Smooth muscle cell of the brain vasculature (primary cell): ENCODE results near the gene PAK4.
"Not testable (repeated sequence)": the region's sequence is repeated elsewhere in the genome, so short reads cannot be mapped to it uniquely, and the experiment has no call there.

Source experiments
- DNase-seq: peaks from one replicate; pipeline ENCODE4 v3.0.0-alpha.2; 2012; ENCODE audit warnings: low read depth, low spot score

Gene PAK4

GRCh38 chr19:39125554-39126311 lies at the start of gene PAK4:
Gene PAK4 (plus strand): TSS chr19:39125786. CDS start chr19:39169554, 43,768 bp downstream.
- peak; percentile 93 for DNase-seq

GRCh38 chr19:39077323-39077722 lies 48.3 kb upstream of the PAK4 start:
- DNase-seq, result no peak

GRCh38 chr19:39078436-39079200 lies 47.0 kb upstream of the PAK4 start:
- DNase-seq, result peak; percentile 32

- DNase-seq, result no peak
Measured at GRCh38 chr19:39080431-39080830, 45.2 kb upstream of the PAK4 start.

GRCh38 chr19:39082167-39082566 lies 43.4 kb upstream of the PAK4 start:
- DNase-seq, result no peak

- no peak for DNase-seq
Measured at GRCh38 chr19:39082745-39083598, 42.6 kb upstream of the PAK4 start.

GRCh38 chr19:39083599-39083982 lies 42.0 kb upstream of the PAK4 start:
- DNase-seq, result no peak

GRCh38 chr19:39083983-39084731 lies 41.4 kb upstream of the PAK4 start, which contains the start of gene ACP7:
Gene ACP7 (plus strand): TSS chr19:39084368. CDS start chr19:39085270, 902 bp downstream.
- DNase-seq, result no peak

- DNase-seq, result no peak
Measured at GRCh38 chr19:39084732-39085080, 40.9 kb upstream of the PAK4 start.

- DNase-seq, result no peak
Measured at GRCh38 chr19:39085392-39085791, 40.2 kb upstream of the PAK4 start.

- DNase-seq, result no peak
Measured at GRCh38 chr19:39086386-39086785, 39.2 kb upstream of the PAK4 start.

GRCh38 chr19:39087907-39088686 lies 37.5 kb upstream of the PAK4 start:
- no peak for DNase-seq

GRCh38 chr19:39090016-39090415 lies 35.6 kb upstream of the PAK4 start:
- DNase-seq, result not testable (repeated sequence)

GRCh38 chr19:39090881-39091280 lies 34.7 kb upstream of the PAK4 start:
- DNase-seq, result no peak

- not testable (repeated sequence) for DNase-seq
Measured at GRCh38 chr19:39095799-39096540, 29.6 kb upstream of the PAK4 start.

- no peak for DNase-seq
Measured at GRCh38 chr19:39097299-39097698, 28.3 kb upstream of the PAK4 start.

- no peak for DNase-seq
Measured at GRCh38 chr19:39097721-39098120, 27.9 kb upstream of the PAK4 start.

- DNase-seq, result no peak
Measured at GRCh38 chr19:39098365-39099269, 27.0 kb upstream of the PAK4 start.

GRCh38 chr19:39099341-39099740 lies 26.2 kb upstream of the PAK4 start:
- no peak for DNase-seq
